Astrocyte (in vitro differentiated cells and primary cell): ENCODE results near the gene TGM6. TPM values are rescaled to one million over a fixed set of nuclear protein-coding genes. Genes with fewer than 3 reads are reported as not detected.

Experiments
- DNase-seq: peaks from one replicate; pipeline ENCODE4 v3.0.0-alpha.2; 2010; ENCODE audit warnings: low read depth
- FAIRE-seq: peaks from 2 replicates; lab custom pipeline; 2011; peaks lifted over from hg19 to GRCh38; lab: Jason Lieb, UNC
- H2AFZ ChIP-seq: 2 replicates; pipeline ENCODE4 v1.6.0; 2012; ENCODE audit warnings: low read depth, low read length, inconsistent platforms
- H3K27ac ChIP-seq: 2 replicates; pipeline ENCODE4 v1.5.1; 2011; ENCODE audit warnings: low read depth, low read length, inconsistent platforms
- H3K27me3 ChIP-seq: 2 replicates; pipeline ENCODE4 v1.6.0; 2011; ENCODE audit warnings: low read length, inconsistent platforms; ENCODE audit not compliant: insufficient read depth
- H3K36me3 ChIP-seq: 2 replicates; pipeline ENCODE4 v1.5.1; 2011; ENCODE audit warnings: low read length, inconsistent platforms; ENCODE audit not compliant: insufficient read depth
- H3K4me1 ChIP-seq: 2 replicates; pipeline ENCODE4 v1.5.1; 2011; ENCODE audit warnings: low read length, inconsistent platforms; ENCODE audit not compliant: insufficient read depth
- H3K4me2 ChIP-seq: 2 replicates; pipeline ENCODE4 v1.6.0; 2012; ENCODE audit warnings: low read length, inconsistent platforms
- H3K4me3 ChIP-seq: 2 replicates; pipeline ENCODE4 v1.5.1; 2011; ENCODE audit warnings: low read depth, mild to moderate bottlenecking, low read length, inconsistent platforms; ENCODE audit not compliant: insufficient read depth
- H3K79me2 ChIP-seq: 2 replicates; pipeline ENCODE4 v1.6.0; 2012; ENCODE audit warnings: mild to moderate bottlenecking, low read length, inconsistent platforms; ENCODE audit not compliant: insufficient read depth
- H3K9ac ChIP-seq: 2 replicates; pipeline ENCODE4 v1.6.0; 2012; ENCODE audit warnings: mild to moderate bottlenecking, low read length, inconsistent platforms
- H3K9me3 ChIP-seq: 2 replicates; pipeline ENCODE4 v1.5.1; 2012; ENCODE audit warnings: low read depth, mild to moderate bottlenecking, low read length, inconsistent platforms; ENCODE audit not compliant: insufficient read depth
- H4K20me1 ChIP-seq: 2 replicates; pipeline ENCODE4 v1.6.0; 2012; ENCODE audit warnings: low read length, inconsistent platforms; ENCODE audit not compliant: insufficient read depth
- H3K27ac Mint-ChIP-seq: one replicate; pipeline ENCODE4 v1.8.0; 2021; ENCODE audit warnings: mild to moderate bottlenecking, mixed read lengths; ENCODE audit not compliant: unreplicated experiment
- H3K27me3 Mint-ChIP-seq: one replicate; pipeline ENCODE4 v1.8.0; 2021; ENCODE audit warnings: low read depth, mixed read lengths; ENCODE audit not compliant: unreplicated experiment
- H3K36me3 Mint-ChIP-seq: one replicate; pipeline ENCODE4 v1.8.0; 2021; ENCODE audit warnings: low read depth, mixed read lengths; ENCODE audit not compliant: unreplicated experiment
- H3K4me1 Mint-ChIP-seq: one replicate; pipeline ENCODE4 v1.8.0; 2021; ENCODE audit warnings: low read depth, mixed read lengths; ENCODE audit not compliant: unreplicated experiment
- H3K4me3 Mint-ChIP-seq: one replicate; pipeline ENCODE4 v1.8.0; 2021; ENCODE audit warnings: mild to moderate bottlenecking, moderate library complexity, mixed read lengths; ENCODE audit not compliant: unreplicated experiment
- H3K9me3 Mint-ChIP-seq: one replicate; pipeline ENCODE4 v1.8.0; 2021; ENCODE audit warnings: mild to moderate bottlenecking, mixed read lengths; ENCODE audit not compliant: unreplicated experiment
- EZH2 ChIP-seq: IDR thresholded peaks from 2 replicates; pipeline ENCODE4 v1.6.1; 2012; ENCODE audit warnings: mild to moderate bottlenecking, low read length, inconsistent platforms; ENCODE audit not compliant: insufficient read depth
- total RNA-seq: library from RNA; stranded (reverse); gene quantifications from 2 replicates; pipeline ENCODE4 v1.2.1, GENCODE V29; 2021
- TF ChIP-seq, protein P1 (sequence below): IDR thresholded peaks from 2 replicates; pipeline ENCODE4 v1.5.1; 2011; ENCODE audit warnings: low read depth, mild to moderate bottlenecking, inconsistent platforms, low read length, moderate library complexity; ENCODE audit not compliant: insufficient read depth

TGM6 gene
- total RNA-seq, 1 donor from 2014 or later = not detected

DNA sequence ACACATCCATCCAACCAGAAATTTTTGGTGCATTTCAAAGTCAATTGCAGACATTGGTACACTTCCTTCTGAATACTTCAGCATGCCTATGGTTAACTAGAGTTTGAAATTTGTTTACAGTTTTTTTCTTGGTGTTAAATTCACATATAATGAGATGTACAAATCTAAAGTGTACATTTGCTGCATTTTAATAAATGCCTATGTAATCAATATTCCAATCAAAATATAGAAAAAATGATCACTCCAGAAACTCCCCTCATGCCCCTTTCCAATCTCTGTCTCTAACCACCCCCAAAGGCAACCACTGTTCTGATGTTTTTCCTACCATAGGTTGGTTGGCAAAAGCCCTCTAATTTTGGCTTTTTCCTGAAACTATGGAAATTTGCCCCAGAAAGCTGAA, 7.6 kb upstream of the TGM6 start:
- Mint-ChIP-seq H3K27me3 (peaks cover 26% of the 10 kb centered on the region), H3K36me3 (no peaks in the 10 kb centered on the region), H3K9me3 (no peaks in the 10 kb centered on the region), H3K27ac (no peak overlapping the region), H3K4me1 (no peaks in the 10 kb centered on the region), H3K4me3 (no peak overlapping the region)
- Histone ChIP-seq H3K27me3 (peaks cover 3% of the 10 kb centered on the region), H3K27ac (no peak overlapping the region), H3K9me3 (no peaks in the 10 kb centered on the region), H4K20me1 (no peaks in the 10 kb centered on the region), H3K4me2 (no peak overlapping the region), H2AFZ (no peak overlapping the region), H3K4me3 (no peak overlapping the region), H3K9ac (no peak overlapping the region), H3K79me2 (no peaks in the 10 kb centered on the region), H3K4me1 (no peaks in the 10 kb centered on the region), H3K36me3 (no peaks in the 10 kb centered on the region)
- TF ChIP-seq, protein P1, sequence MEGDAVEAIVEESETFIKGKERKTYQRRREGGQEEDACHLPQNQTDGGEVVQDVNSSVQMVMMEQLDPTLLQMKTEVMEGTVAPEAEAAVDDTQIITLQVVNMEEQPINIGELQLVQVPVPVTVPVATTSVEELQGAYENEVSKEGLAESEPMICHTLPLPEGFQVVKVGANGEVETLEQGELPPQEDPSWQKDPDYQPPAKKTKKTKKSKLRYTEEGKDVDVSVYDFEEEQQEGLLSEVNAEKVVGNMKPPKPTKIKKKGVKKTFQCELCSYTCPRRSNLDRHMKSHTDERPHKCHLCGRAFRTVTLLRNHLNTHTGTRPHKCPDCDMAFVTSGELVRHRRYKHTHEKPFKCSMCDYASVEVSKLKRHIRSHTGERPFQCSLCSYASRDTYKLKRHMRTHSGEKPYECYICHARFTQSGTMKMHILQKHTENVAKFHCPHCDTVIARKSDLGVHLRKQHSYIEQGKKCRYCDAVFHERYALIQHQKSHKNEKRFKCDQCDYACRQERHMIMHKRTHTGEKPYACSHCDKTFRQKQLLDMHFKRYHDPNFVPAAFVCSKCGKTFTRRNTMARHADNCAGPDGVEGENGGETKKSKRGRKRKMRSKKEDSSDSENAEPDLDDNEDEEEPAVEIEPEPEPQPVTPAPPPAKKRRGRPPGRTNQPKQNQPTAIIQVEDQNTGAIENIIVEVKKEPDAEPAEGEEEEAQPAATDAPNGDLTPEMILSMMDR = no peak
- TF ChIP-seq EZH2 = no peak
- FAIRE-seq (no peak), DNase-seq (no peak)

DNA sequence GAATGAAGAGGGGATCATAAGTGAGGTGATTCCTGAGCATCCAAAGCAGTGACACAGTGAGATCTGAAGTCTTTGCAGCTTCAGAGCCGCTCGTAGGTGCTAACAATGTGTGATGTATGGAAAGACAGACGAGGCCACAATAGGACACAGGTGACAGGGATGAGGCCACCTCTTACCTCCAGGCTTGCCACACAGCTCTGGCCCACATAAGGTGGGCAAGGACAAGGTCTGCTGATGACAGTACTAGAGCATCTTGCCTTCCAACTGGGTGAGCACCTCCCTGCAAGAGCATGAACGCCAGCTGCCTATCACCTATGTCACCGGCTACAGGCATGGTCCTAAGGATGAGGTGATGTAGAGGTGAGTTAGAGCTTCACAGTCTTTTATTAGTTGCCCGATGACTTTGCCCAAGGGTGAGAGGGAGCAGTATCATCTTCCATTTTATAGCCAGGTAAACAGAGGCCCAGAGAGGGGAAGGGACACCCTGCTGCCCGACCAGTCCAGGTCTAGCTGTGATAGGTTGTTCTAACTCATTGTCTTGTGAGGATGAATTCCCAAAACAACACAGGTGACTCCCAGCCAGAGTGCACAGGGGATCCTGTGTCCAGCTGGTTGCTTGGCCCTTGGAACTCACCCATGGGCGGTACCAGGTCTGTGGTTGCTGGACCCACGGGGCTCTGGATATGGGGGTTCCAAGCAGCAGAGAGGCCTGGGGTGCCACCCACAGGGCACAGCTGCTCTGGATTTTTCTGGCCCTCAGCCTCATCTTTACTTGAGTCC, 6.2 kb upstream of the TGM6 start:
- Mint-ChIP-seq H3K4me3 (no peak overlapping the region), H3K27me3 (peaks cover 23% of the 10 kb centered on the region), H3K9me3 (no peaks in the 10 kb centered on the region), H3K4me1 (no peaks in the 10 kb centered on the region), H3K36me3 (no peaks in the 10 kb centered on the region), H3K27ac (no peak overlapping the region)
- no peaks in the 10 kb centered on the region for H3K79me2 ChIP-seq
- no peak for TF ChIP-seq EZH2
- TF ChIP-seq, protein P1 = no peak
- no peak overlapping the region for H3K4me3 ChIP-seq
- no peak overlapping the region for H3K4me2 ChIP-seq
- H3K9me3 ChIP-seq = no peaks in the 10 kb centered on the region
- H3K4me1 ChIP-seq = no peaks in the 10 kb centered on the region
- no peak overlapping the region for H2AFZ ChIP-seq
- peaks cover 3% of the 10 kb centered on the region for H3K27me3 ChIP-seq
- FAIRE-seq = no peak
- H3K27ac ChIP-seq = no peak overlapping the region
- DNase-seq = no peak
- no peaks in the 10 kb centered on the region for H3K36me3 ChIP-seq
- H4K20me1 ChIP-seq = no peaks in the 10 kb centered on the region
- H3K9ac ChIP-seq = no peak overlapping the region

DNA sequence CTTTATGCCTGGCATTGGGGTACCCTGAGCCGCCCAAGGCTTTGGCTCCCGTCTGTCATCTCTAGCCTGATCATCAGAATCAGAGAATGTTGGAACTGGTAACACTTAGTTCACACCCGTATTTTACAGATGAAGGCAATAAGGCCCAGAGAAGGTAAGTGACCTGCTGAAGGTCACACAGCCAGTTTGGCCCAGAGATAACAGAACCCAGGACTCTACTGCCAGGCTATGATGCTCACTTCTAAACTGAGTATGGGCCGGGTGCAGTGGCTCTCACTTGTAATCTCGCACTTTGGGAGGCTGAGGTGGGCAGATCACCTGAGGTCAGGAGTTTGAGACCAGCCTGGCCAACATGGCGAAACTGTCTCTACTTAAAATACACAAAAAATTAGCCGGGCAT, 1.8 kb upstream of the TGM6 start:
- no peak overlapping the region for H3K9ac ChIP-seq
- H3K27me3 ChIP-seq = no peaks in the 10 kb centered on the region
- TF ChIP-seq EZH2 = no peak
- TF ChIP-seq, protein P1 = no peak
- no peak overlapping the region for H3K4me3 Mint-ChIP-seq
- H3K9me3 Mint-ChIP-seq = no peaks in the 10 kb centered on the region
- no peak overlapping the region for H3K4me2 ChIP-seq
- no peaks in the 10 kb centered on the region for H3K36me3 ChIP-seq
- H3K4me1 ChIP-seq = no peaks in the 10 kb centered on the region
- no peaks in the 10 kb centered on the region for H4K20me1 ChIP-seq
- H3K79me2 ChIP-seq = no peaks in the 10 kb centered on the region
- no peak overlapping the region for H3K27ac Mint-ChIP-seq
- no peaks in the 10 kb centered on the region for H3K36me3 Mint-ChIP-seq
- H3K27me3 Mint-ChIP-seq = peaks cover 15% of the 10 kb centered on the region
- DNase-seq (no peak), FAIRE-seq (no peak)
- no peak overlapping the region for H2AFZ ChIP-seq
- H3K4me3 ChIP-seq = no peak overlapping the region
- no peaks in the 10 kb centered on the region for H3K9me3 ChIP-seq
- H3K4me1 Mint-ChIP-seq = no peaks in the 10 kb centered on the region
- H3K27ac ChIP-seq = no peak overlapping the region
